SK-N-SH (cell line): ENCODE measurements around the gene SLC1A3. TPM values are rescaled to one million over a fixed set of nuclear protein-coding genes. Genes with fewer than 3 reads are reported as not detected.

ENCODE experiments used
- CTCF ChIA-PET: fragments of 300-600, 350-600 bp; formaldehyde crosslinking; extraction: SDS; loops from one replicate; lab custom pipeline; 2021; lab: Yijun Ruan, JAX
- POLR2A ChIA-PET: fragments of 350-600 bp; sonication (Branson Sonifier 250); formaldehyde crosslinking; extraction: SDS; loops from one replicate; lab custom pipeline; 2020; ENCODE audit warnings: antibody characterized with exemption, inconsistent platforms; lab: Yijun Ruan, JAX
- DNase-seq: peaks from one replicate; pipeline ENCODE4 v3.0.0; 2012
- H2AFZ ChIP-seq: fragments of 200-600 bp; sonication (generic); 2 replicates; pipeline ENCODE4 v1.8.1; 2016; ENCODE audit warnings: antibody characterized with exemption, mild to moderate bottlenecking, low read depth
- H3F3A ChIP-seq: fragments of 200-600 bp; sonication (generic); replicated peaks from 2 replicates; pipeline ENCODE3; 2016; ENCODE audit warnings: antibody characterized with exemption, mild to moderate bottlenecking; ENCODE audit not compliant: insufficient read depth
- H3K27ac ChIP-seq, 2 experiments: fragments of 200-500 bp in 1 of 2; fragments of 200-600 bp in 1 of 2; sonication (Bioruptor generic) in 1 of 2; sonication (generic), shearing (Covaris generic) in 1 of 2; 2 replicates each; pipeline versions ENCODE4 v1.5.1 to v1.6.1; 2014 to 2016; ENCODE audit warnings: low read depth in 2 of 2, inconsistent platforms in 1 of 2, low read length in 1 of 2, mild to moderate bottlenecking in 1 of 2, mixed read lengths in 1 of 2
- H3K27me3 ChIP-seq: fragments of 200-600 bp; sonication (generic), shearing (Covaris generic); 2 replicates; pipeline ENCODE4 v1.6.1; 2016; ENCODE audit warnings: mixed run types; ENCODE audit not compliant: insufficient read depth
- H3K36me3 ChIP-seq, 2 experiments: fragments of 200-500 bp in 1 of 2; fragments of 200-600 bp in 1 of 2; sonication (Bioruptor generic) in 1 of 2; sonication (generic) in 1 of 2; replicated peaks in 1 of 2; 2 replicates each; pipeline versions ENCODE3 to v1.5.1; 2014 to 2016; ENCODE audit warnings: low read length in 1 of 2, mild to moderate bottlenecking in 1 of 2; ENCODE audit not compliant: insufficient read depth in 2 of 2, control insufficient read depth in 1 of 2
- H3K4me1 ChIP-seq, 2 experiments: fragments of 200-500 bp in 1 of 2; fragments of 200-600 bp in 1 of 2; sonication (Bioruptor generic) in 1 of 2; sonication (generic), shearing (Covaris generic) in 1 of 2; 2 replicates each; pipeline versions ENCODE4 v1.5.1 to v1.6.1; 2014 to 2016; ENCODE audit warnings: low read depth in 1 of 2, low read length in 1 of 2, mixed run types in 1 of 2; ENCODE audit not compliant: insufficient read depth in 2 of 2, control insufficient read depth in 1 of 2
- H3K4me2 ChIP-seq: fragments of 200-600 bp; sonication (generic), shearing (Covaris generic); 2 replicates; pipeline ENCODE4 v1.6.1; 2017; ENCODE audit warnings: mixed run types
- H3K4me3 ChIP-seq, 2 experiments: fragments of 200-500 bp in 1 of 2; fragments of 200-600 bp in 1 of 2; sonication (Bioruptor generic) in 1 of 2; sonication (generic), shearing (Covaris generic) in 1 of 2; 2 replicates each; pipeline versions ENCODE4 v1.5.1 to v1.8.1; 2014 to 2016; ENCODE audit warnings: low read depth in 2 of 2, inconsistent platforms in 1 of 2, low read length in 1 of 2, mild to moderate bottlenecking in 1 of 2, mixed read lengths in 1 of 2, moderate library complexity in 1 of 2
- H3K79me2 ChIP-seq: fragments of 200-600 bp; sonication (generic); 2 replicates; pipeline ENCODE4 v1.8.1; 2017; ENCODE audit warnings: mild to moderate bottlenecking; ENCODE audit not compliant: insufficient read depth
- H3K9ac ChIP-seq: fragments of 200-600 bp; sonication (generic); 2 replicates; pipeline ENCODE4 v1.6.1; 2017; ENCODE audit warnings: mixed run types
- H3K9me2 ChIP-seq: fragments of 200-600 bp; sonication (generic); 2 replicates; pipeline ENCODE4 v1.6.1; 2017; ENCODE audit warnings: mixed run types
- H3K9me3 ChIP-seq: fragments of 200-600 bp; sonication (generic); 2 replicates; pipeline ENCODE4 v1.6.1; 2017; ENCODE audit warnings: mixed run types, mild to moderate bottlenecking, moderate library complexity
- H4K20me1 ChIP-seq: fragments of 200-600 bp; sonication (generic); 2 replicates; pipeline ENCODE4 v1.6.1; 2017; ENCODE audit warnings: mild to moderate bottlenecking, mixed run types; ENCODE audit not compliant: insufficient read depth
- ELF1 ChIP-seq: IDR thresholded peaks from 2 replicates; pipeline ENCODE4 v1.4.0; 2012
- EP300 ChIP-seq, 2 experiments: IDR thresholded peaks; 2 replicates each; pipeline versions ENCODE4 v1.4.0 to v1.6.1; 2012; ENCODE audit warnings: borderline replicate concordance in 1 of 2, low read depth in 1 of 2, low read length in 1 of 2
- FOSL2 ChIP-seq: IDR thresholded peaks from 2 replicates; pipeline ENCODE4 v1.4.0; 2012; ENCODE audit warnings: low read depth, mild to moderate bottlenecking, moderate library complexity, borderline replicate concordance
- FOXJ3 ChIP-seq: sonication (generic); formaldehyde crosslinking; IDR thresholded peaks from 2 replicates; pipeline ENCODE4 v1.5.1; 2020; ENCODE audit warnings: mild to moderate bottlenecking, missing genetic modification reagents
- GABPA ChIP-seq: IDR thresholded peaks from 2 replicates; pipeline ENCODE4 v1.4.0; 2012; ENCODE audit warnings: low read depth, mild to moderate bottlenecking
- MEF2A ChIP-seq: IDR thresholded peaks from 2 replicates; pipeline ENCODE4 v1.4.0; 2012; ENCODE audit warnings: low read depth, borderline replicate concordance
- NFIC ChIP-seq: IDR thresholded peaks from 2 replicates; pipeline ENCODE4 v1.4.0; 2012; ENCODE audit warnings: borderline replicate concordance
- NRF1 ChIP-seq: IDR thresholded peaks from 2 replicates; pipeline ENCODE4 v1.6.1; 2012; ENCODE audit warnings: low read depth, mild to moderate bottlenecking, low read length
- POLR2AphosphoS5 ChIP-seq: IDR thresholded peaks from 2 replicates; pipeline ENCODE4 v1.6.1; 2012; ENCODE audit warnings: low read depth, low read length
- RCOR1 ChIP-seq: fragments of 150-350 bp; IDR thresholded peaks from 2 replicates; pipeline ENCODE4 v1.6.1; 2017; ENCODE audit warnings: antibody characterized with exemption, low read length
- RFX5 ChIP-seq: IDR thresholded peaks from 2 replicates; pipeline ENCODE4 v1.6.1; 2012; ENCODE audit warnings: mild to moderate bottlenecking, improper control_type of control experiment, low read length
- RXRA ChIP-seq: IDR thresholded peaks from 2 replicates; pipeline ENCODE4 v1.4.0; 2012; ENCODE audit warnings: low read depth, mild to moderate bottlenecking, borderline replicate concordance
- SIN3A ChIP-seq: IDR thresholded peaks from 2 replicates; pipeline ENCODE4 v1.6.1; 2012; ENCODE audit warnings: low read depth, mild to moderate bottlenecking, low read length, moderate library complexity, borderline replicate concordance
- SMC3 ChIP-seq: IDR thresholded peaks from 2 replicates; pipeline ENCODE4 v1.6.1; 2012; ENCODE audit warnings: low read depth, low read length, improper control_type of control experiment
- TCF12 ChIP-seq: IDR thresholded peaks from 2 replicates; pipeline ENCODE4 v1.4.0; 2012
- TEAD4 ChIP-seq: IDR thresholded peaks from 2 replicates; pipeline ENCODE4 v1.4.0; 2012; ENCODE audit warnings: mild to moderate bottlenecking, borderline replicate concordance; ENCODE audit not compliant: insufficient read depth
- YY1 ChIP-seq: IDR thresholded peaks from 2 replicates; pipeline ENCODE4 v1.4.0; 2012; ENCODE audit warnings: low read depth, mild to moderate bottlenecking
- WGBS: methylation state at CpG from one replicate; pipeline ENCODE4 v1.1.6; 2017; ENCODE audit warnings: low lambda C conversion rate; 5-methylcytosine and 5-hydroxymethylcytosine counted together
- polyA plus RNA-seq, 3 experiments: library from polyadenylated mRNA; depleted of rRNA; stranded (reverse); fragments of >200 nt; gene quantifications; 2 replicates each; pipeline ENCODE4 v1.2.3, GENCODE V29; 2012
- TF ChIP-seq, protein P1 (sequence below): IDR thresholded peaks from 2 replicates; pipeline ENCODE4 v1.4.0; 2012; ENCODE audit warnings: low read depth, borderline replicate concordance
- TF ChIP-seq, protein P2 (sequence below): fragments of 150-350 bp; IDR thresholded peaks from 2 replicates; pipeline ENCODE4 v1.6.1; 2017; ENCODE audit warnings: antibody characterized with exemption, low read length, low read depth, borderline replicate concordance
- TF ChIP-seq, protein P3 (sequence below): IDR thresholded peaks from 2 replicates; pipeline ENCODE4 v1.4.0; 2012; ENCODE audit warnings: low read depth
- TF ChIP-seq, protein P4 (sequence below): IDR thresholded peaks from 2 replicates; pipeline ENCODE4 v1.4.0; 2012; ENCODE audit warnings: low read depth, borderline replicate concordance

SLC1A3 gene
- polyA plus RNA-seq, 1 of the 3 experiments (the other 2 are of a cell fraction), result not detected

DNA sequence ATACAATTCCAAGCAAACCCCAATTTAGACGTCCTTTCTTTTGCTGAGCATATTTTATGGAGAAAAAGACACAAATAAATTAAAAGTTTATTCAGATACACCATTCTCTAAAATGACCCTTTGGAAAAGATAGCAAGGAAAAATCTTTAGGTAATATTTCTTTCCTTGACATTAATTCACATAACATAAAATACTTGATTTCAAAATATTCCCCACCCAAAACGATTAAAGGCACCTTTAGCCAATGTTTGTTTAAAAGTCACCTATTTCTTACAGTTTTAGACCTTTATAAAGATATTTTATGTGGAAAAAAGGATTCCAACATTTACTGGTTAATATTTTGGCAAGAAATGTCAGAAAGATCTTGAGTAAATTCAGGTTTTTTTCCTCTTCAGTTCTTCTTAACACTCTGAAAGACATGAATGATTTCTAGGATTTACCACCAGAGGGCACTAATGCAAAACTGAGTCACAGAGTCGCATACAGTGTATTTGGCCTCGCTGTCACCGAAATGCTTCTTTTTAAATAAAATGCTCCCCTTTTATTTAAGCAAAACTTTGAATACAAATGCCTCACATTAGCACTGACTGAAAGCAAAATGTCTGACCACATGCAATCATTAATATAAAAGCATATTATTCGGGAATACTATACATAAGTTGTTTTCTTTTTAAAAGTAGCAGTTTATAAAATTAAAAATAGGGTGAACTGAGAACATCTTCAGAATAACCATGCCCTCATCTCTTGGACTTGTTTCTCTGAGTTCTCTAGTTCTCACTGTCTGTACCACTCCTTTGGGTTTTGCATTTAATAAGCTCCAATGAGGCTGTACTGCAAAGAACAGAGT is 122.5 kb downstream of the SLC1A3 start (continued):
- TF ChIP-seq, protein P1, sequence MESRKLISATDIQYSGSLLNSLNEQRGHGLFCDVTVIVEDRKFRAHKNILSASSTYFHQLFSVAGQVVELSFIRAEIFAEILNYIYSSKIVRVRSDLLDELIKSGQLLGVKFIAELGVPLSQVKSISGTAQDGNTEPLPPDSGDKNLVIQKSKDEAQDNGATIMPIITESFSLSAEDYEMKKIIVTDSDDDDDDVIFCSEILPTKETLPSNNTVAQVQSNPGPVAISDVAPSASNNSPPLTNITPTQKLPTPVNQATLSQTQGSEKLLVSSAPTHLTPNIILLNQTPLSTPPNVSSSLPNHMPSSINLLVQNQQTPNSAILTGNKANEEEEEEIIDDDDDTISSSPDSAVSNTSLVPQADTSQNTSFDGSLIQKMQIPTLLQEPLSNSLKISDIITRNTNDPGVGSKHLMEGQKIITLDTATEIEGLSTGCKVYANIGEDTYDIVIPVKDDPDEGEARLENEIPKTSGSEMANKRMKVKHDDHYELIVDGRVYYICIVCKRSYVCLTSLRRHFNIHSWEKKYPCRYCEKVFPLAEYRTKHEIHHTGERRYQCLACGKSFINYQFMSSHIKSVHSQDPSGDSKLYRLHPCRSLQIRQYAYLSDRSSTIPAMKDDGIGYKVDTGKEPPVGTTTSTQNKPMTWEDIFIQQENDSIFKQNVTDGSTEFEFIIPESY, result no peak
- TF ChIP-seq, protein P2, sequence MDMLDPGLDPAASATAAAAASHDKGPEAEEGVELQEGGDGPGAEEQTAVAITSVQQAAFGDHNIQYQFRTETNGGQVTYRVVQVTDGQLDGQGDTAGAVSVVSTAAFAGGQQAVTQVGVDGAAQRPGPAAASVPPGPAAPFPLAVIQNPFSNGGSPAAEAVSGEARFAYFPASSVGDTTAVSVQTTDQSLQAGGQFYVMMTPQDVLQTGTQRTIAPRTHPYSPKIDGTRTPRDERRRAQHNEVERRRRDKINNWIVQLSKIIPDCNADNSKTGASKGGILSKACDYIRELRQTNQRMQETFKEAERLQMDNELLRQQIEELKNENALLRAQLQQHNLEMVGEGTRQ, result no peak
- TF ChIP-seq, protein P3, sequence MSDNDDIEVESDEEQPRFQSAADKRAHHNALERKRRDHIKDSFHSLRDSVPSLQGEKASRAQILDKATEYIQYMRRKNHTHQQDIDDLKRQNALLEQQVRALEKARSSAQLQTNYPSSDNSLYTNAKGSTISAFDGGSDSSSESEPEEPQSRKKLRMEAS, result no peak
- TF ChIP-seq RCOR1 (no peak), EP300 (IDR thresholded peaks at IDR 0.05; ENCODE audit: borderline replicate concordance in 1 of 2, low read depth in 1 of 2, low read length in 1 of 2) (no peak), SMC3 (peak; percentile 33; the same call in 1 of the 2 replicates), POLR2AphosphoS5 (no peak), YY1 (no peak), NRF1 (no peak), NFIC (no peak), GABPA (no peak), RFX5 (no peak), RXRA (no peak)

DNA sequence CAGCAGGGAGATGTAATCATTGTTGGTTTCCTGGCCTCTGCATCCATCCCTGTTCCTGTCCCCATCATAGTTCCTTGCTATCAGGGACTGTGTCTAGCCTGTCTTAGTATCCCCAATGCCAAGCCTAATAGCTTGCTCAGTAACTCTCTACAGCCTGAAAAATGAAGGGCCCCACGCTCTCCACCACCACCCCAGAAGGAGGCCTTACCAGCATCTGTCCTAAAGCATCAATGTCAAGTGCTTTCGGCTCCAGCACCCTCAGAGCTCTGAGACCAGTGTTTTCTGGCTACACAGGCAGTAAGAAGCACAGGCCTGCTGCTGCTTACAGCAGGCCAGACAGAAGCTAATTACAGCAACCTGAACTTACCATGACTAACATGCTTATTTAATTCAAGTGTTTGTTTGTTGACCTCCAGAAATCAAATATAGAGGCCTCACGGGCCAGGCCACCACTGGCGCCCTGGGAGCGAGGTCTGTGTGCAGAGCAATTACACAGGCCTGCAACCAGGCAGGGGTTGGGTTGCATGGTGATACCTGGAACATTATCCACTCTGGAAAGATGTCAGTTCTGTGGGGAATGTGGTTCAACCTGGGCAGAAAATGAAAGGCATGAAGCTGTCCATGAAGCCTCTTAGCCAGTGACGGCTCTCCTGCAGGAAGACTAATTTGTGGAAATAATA is 124.3 kb downstream of the SLC1A3 start:
- no peaks in the 10 kb centered on the region for H4K20me1 ChIP-seq
- ChIA-PET CTCF (interaction anchor here (0.5 to 3.4 kb wide), 12 partner anchors 9 to 304 kb away, joined by 3 to 18 read pairs (median 4); no protein-coding TSS in a partner anchor), POLR2A (no interaction called here)
- H3K27ac ChIP-seq, result no peak overlapping the region
- H3K4me1 ChIP-seq, result no peaks in the 10 kb centered on the region; a peak in 1 of 4 replicates
- no peaks in the 10 kb centered on the region for H3K9me3 ChIP-seq
- no peaks in the 10 kb centered on the region for H3F3A ChIP-seq
- no peaks in the 10 kb centered on the region for H3K9me2 ChIP-seq
- H3K36me3 ChIP-seq, result no peaks in the 10 kb centered on the region
- H3K9ac ChIP-seq, result no peak overlapping the region
- H2AFZ ChIP-seq, result no peak overlapping the region
- no peak for DNase-seq
- WGBS, result 75% methylated on average over 5 of the region's 6 CpGs
- peaks cover 26% of the 10 kb centered on the region; the same call in 1 of the 2 replicates for H3K27me3 ChIP-seq
- no peak overlapping the region for H3K4me3 ChIP-seq
- H3K79me2 ChIP-seq, result no peaks in the 10 kb centered on the region
- no peak overlapping the region for H3K4me2 ChIP-seq
- TF ChIP-seq NFIC, result no peak
- TF ChIP-seq, protein P3, result no peak
- TF ChIP-seq FOXJ3 (CRISPR knock-in tag), result no peak
- no peak for TF ChIP-seq ELF1
- TF ChIP-seq TCF12, result no peak
- TF ChIP-seq TEAD4, result no peak
- no peak for TF ChIP-seq YY1
- TF ChIP-seq, protein P2, result no peak
- no peak for TF ChIP-seq FOSL2
- TF ChIP-seq, protein P4, sequence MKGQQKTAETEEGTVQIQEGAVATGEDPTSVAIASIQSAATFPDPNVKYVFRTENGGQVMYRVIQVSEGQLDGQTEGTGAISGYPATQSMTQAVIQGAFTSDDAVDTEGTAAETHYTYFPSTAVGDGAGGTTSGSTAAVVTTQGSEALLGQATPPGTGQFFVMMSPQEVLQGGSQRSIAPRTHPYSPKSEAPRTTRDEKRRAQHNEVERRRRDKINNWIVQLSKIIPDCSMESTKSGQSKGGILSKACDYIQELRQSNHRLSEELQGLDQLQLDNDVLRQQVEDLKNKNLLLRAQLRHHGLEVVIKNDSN, result no peak
- TF ChIP-seq RFX5, result no peak
- TF ChIP-seq, protein P1, result no peak
- no peak for TF ChIP-seq SIN3A
- TF ChIP-seq RXRA, result no peak
- TF ChIP-seq NRF1, result no peak
- TF ChIP-seq MEF2A, result no peak
